NCI-H2081 (cell line): ENCODE data around the gene S100A4.

Source experiments
- DNase-seq, 2 experiments: peaks; one replicate each; lab custom pipeline; 2025; lab: John Stamatoyannopoulos, UW

S100A4 gene

DNA sequence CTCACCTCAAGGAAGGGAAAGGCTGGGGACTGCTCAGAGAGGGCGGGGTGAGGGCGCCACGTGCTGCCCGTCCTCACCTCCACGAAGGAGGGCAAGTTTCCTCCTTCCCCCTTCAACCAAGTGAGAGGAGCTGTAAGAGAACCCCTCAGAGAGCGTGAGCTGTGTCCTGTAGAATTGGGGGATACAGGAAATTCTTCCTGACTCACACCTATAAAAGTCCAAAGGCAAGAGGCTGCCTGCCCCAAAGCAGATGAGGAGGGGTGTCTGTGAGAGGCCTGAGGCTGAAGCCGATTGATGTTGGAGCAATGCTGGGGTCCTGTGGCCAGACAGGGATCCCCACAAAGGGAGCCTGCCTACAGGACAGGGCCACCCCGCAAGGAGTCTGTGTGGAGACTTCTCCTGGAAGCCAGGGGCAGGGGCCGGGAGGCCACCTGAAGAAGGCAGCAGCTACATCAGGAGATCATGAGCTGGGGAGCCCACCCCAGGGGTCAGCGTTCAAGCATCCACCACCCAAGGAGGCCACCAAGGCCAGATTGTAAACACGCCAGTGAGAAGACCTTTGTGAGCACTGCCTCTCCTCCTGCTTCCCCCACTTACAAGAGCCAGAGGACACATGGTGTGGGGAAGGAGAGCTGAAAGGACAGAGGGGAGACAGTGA, 37.6 kb downstream of the S100A4 start:
- no peak for DNase-seq

DNA sequence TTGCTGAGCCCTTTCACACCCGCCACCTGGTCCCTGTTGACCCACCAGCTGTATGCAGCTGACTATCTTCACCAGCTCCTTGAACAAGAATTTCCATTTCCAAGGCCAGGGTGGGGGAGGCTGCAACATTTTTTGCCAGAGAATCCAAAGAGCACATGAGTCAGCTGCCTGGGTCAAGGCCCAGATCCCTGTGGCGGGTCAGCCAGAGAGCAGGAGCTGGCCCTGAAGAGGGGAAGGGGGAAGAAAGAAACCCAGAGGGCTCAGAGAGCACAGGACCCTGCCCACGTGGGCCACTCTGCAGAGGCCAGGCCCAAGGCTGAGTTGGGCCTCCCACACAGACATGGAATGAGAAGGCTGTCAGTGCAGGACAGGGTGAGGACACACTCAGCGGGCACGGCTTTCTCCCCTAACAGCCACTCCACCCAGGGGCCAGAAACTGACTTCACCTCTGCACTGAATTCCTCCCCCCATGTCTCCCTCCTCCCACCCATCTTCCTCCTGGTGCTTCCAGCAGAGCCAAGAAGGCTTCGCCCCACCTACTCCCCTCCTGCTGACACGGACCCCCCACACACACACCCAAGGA, 38.7 kb downstream of the S100A4 start:
- no peak for DNase-seq

DNA sequence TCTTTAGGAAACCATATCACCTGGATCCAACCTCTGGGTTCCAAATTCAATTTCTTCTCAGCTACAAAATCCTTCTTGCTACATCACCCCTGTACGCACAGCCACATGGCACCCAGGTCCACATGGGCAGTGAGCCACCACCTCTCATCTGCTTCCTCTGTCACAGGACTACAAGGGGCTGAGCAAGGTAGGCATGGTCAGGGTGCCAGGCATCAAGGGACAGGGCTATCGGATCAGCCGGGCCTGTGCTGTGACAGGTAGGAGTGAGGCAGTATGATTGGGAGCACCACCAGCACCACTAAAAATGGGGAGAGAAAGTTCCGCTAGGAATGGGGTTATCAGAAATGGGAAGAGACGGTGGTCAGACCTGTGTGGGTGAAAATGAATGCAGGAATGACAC, 39.2 kb downstream of the S100A4 start:
- no peak for DNase-seq

DNA sequence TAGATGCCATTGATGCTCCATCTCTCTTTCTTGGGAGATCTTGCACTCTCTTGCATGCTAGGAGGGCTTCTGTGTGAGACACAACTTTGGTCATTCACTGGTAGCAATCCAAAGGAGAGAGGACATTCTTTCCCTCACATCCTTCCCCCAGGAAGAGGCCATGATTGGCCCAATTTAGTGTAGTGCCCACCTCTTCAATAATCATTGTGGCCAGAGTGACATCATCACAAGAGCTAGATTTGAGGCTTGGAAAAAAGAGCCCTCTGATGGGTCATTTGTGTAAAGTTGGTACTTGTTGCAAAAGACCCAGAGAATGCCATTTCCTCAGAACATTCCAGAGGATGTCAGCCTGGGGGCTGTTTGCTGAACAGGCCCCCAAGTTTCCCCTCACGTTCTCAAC, 40.0 kb downstream of the S100A4 start:
- no peak for DNase-seq

DNA sequence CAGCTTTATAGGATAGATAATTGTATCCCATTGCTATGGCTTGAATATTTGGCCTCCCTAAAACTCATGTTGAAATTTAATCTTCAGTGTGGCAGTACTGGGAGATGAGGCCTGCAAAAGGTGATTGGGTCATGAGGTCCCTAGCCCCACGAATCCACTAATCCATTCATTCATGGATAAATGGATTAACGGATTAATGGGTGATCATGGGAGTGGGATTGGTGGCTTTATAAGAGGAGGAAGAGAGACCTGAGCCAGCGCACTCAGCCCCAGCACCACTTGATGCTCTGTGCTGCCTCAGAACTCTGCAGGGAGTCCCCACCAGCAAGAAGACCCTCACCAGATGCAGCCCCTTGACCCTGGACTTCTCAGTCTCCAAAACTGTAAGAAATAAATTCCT, 41.8 kb downstream of the S100A4 start:
- no peak for DNase-seq

DNA sequence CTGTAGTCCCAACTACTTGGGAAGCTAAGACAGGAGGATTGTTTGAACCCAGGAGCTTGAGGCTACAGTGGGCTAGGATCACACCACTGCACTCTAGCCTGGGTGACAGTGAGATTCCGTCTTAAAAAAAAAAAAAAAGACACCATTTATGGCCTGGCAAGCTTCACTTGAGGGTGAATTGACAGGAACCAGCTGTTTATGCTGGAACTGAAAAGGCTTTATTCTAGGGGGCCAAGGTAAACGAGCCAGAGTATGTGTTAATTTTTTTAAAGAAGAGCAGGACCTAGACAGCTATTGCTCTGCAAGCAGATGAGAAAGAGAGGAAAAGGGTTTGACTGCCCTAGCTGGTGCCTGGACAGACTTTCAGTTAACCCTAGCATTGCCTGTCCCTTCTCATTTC, 46.9 kb downstream of the S100A4 start:
- DNase-seq, result no peak

DNA sequence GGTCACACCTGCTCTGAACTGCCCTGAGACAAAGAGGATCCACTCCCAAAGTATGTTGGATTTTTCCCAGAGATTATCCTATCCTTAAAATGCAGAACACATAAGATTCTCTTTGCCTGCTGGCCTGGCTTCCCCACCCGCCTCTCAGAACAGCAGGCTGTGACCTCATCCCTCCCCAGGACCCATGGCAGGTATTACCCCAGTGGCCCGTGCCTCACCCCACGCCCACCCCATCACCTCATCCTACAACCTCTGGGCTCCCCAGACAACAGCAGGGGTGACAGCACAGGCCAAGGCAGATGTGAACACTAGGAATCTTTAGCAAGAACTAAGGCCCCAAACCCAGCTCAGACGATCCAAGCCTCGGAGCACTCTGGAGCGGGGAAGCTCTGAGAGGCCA, 50.1 kb downstream of the S100A4 start:
- no peak for DNase-seq

DNA sequence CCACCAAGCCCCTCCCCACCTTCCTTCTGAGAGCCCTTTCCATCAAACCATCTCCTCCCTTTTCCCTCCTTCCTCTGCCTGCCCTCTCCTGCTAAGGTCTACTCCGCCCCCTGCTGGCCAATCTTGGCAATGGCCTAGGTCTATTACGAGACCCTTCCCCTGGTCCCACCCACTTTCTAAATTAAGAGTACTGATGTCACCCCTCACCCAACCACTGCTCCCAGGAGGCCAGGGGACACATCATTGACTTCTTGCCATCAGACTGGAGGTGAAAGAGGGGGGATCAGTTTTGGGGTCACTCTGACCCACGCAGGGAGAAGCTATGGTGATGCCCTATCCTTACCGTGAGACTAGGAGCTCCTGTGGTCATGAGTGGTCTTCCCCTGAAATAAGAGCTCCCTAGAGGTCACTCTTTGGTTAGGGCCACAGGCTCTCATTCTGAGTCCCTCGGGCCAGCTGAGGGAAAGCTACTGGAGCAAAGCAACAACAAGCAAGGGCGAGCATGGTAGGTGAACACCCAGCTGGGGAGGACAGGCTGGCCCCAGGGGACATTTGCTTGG, 50.5 kb downstream of the S100A4 start:
- peak; percentile 89 to 93 for DNase-seq
